VCaP (cell line): ENCODE data around the gene LRIT1.

ENCODE experiments used
- H3K27ac ChIP-seq: fragments of 450-650 bp; 2 replicates; pipeline ENCODE4 v1.5.1; 2017
- CTCF ChIP-seq: fragments of 450-650 bp; conservative IDR thresholded peaks from 2 replicates; pipeline ENCODE4 v1.5.1; 2017; ENCODE audit warnings: mild to moderate bottlenecking, moderate library complexity

LRIT1 gene

GRCh38 chr10:84196083-84196482, 45.3 kb downstream of the LRIT1 start:
- H3K27ac ChIP-seq = no peak overlapping the region
- no peak for TF ChIP-seq CTCF

- TF ChIP-seq CTCF = no peak
- no peak overlapping the region for H3K27ac ChIP-seq
These were observed 46.1 kb downstream of the LRIT1 start for GRCh38 chr10:84195044-84195830.

GRCh38 chr10:84194424-84195043, 46.8 kb downstream of the LRIT1 start, which contains the start of gene CDHR1:
CDHR1 (plus strand) TSS chr10:84194537; CDS start chr10:84194761, 224 bp downstream.
- no peak within 1 kb of the TSS; the same call in 1 of the 2 replicates for H3K27ac ChIP-seq
- no peak for TF ChIP-seq CTCF

GRCh38 chr10:84193846-84194423, 47.4 kb downstream of the LRIT1 start:
- no peak overlapping the region for H3K27ac ChIP-seq
- TF ChIP-seq CTCF = no peak

- no peak overlapping the region for H3K27ac ChIP-seq
- TF ChIP-seq CTCF = no peak
These were observed 48.0 kb downstream of the LRIT1 start for GRCh38 chr10:84193327-84193726.

GRCh38 chr10:84191106-84191505, 50.2 kb downstream of the LRIT1 start:
- no peak for TF ChIP-seq CTCF

GRCh38 chr10:84190621-84191020, 50.7 kb downstream of the LRIT1 start:
- H3K27ac ChIP-seq = no peak overlapping the region
- no peak for TF ChIP-seq CTCF

More at GRCh38 chr10:84191106-84191505, 50.2 kb downstream of the LRIT1 start:
- H3K27ac ChIP-seq = no peak overlapping the region
